Right atrium auricular region (tissue), 2 donors: ENCODE measurements around the gene ZIC2. TPM values are rescaled to one million over a fixed set of nuclear protein-coding genes. Genes with fewer than 3 reads are reported as not detected.

Experiments used
- DNase-seq: peaks from one replicate; pipeline ENCODE4 v3.0.0-alpha.2; 2019; ENCODE audit warnings: low spot score
- H3K27ac ChIP-seq, 2 donors: fragments of 200-600 bp; sonication (generic); 1 replicate in 1 of 2; 2 replicates in 1 of 2; pipeline ENCODE4 v1.5.1; 2016 to 2019
- H3K27me3 ChIP-seq, 2 donors: fragments of 200-600 bp; sonication (generic); one replicate each; pipeline versions ENCODE4 v1.5.1 to v1.6.0; 2017 to 2019
- H3K36me3 ChIP-seq: fragments of 200-600 bp; sonication (generic); one replicate; pipeline ENCODE4 v1.5.1; 2016
- H3K4me1 ChIP-seq, 2 donors: fragments of 200-600 bp; sonication (generic); one replicate each; pipeline versions ENCODE4 v1.5.1 to v1.6.0; 2017 to 2019
- H3K4me3 ChIP-seq, 2 donors: fragments of 200-600 bp; sonication (generic); 1 replicate in 1 of 2; 2 replicates in 1 of 2; pipeline ENCODE4 v1.5.1; 2017 to 2019; ENCODE audit warnings: mild to moderate bottlenecking in 1 of 2, moderate library complexity in 1 of 2
- H3K9me3 ChIP-seq, 2 donors: fragments of 200-600 bp; sonication (generic); one replicate each; pipeline ENCODE4 v1.5.1; 2019
- CTCF ChIP-seq, 2 donors: fragments of 200-600 bp; sonication (generic); IDR thresholded peaks; one replicate each; pipeline ENCODE4 v1.5.1; 2019; ENCODE audit warnings: antibody characterized with exemption in 2 of 2
- total RNA-seq, 2 donors: library from RNA; depleted of rRNA; stranded (reverse); fragments of >200 nt; gene quantifications; one replicate each; pipeline ENCODE4 v1.1.0, GENCODE V29; 2016

Gene ZIC2
- total RNA-seq, 2 donors from 2014 or later: 0.08 TPM; not detected in 1

GRCh38 chr13:99995589-99996380 lies 14.2 kb downstream of the ZIC2 start:
- Histone ChIP-seq H3K27me3 (peaks cover 52 to 64% of the 10 kb centered on the region in 2 donors), H3K4me3 (no peak overlapping the region)
- TF ChIP-seq CTCF (IDR thresholded peaks at IDR 0.05): no peak

GRCh38 chr13:99996381-99996973 lies 14.9 kb downstream of the ZIC2 start:
- no peak overlapping the region for H3K27ac ChIP-seq
- no peak overlapping the region for H3K4me3 ChIP-seq
- peaks cover 50 to 57% of the 10 kb centered on the region in 2 donors for H3K27me3 ChIP-seq
- no peaks in the 10 kb centered on the region for H3K36me3 ChIP-seq
- no peaks in the 10 kb centered on the region for H3K4me1 ChIP-seq
- TF ChIP-seq CTCF (IDR thresholded peaks at IDR 0.05): no peak
- peaks cover 0 to 11% of the 10 kb centered on the region in 2 donors for H3K9me3 ChIP-seq
- DNase-seq: no peak

More at GRCh38 chr13:99995589-99996380, 14.2 kb downstream of the ZIC2 start:
- peaks cover 0 to 4% of the 10 kb centered on the region in 2 donors for H3K4me1 ChIP-seq
- peaks cover 0 to 11% of the 10 kb centered on the region in 2 donors for H3K9me3 ChIP-seq
- no peak for DNase-seq
- H3K27ac ChIP-seq: no peak overlapping the region
- no peaks in the 10 kb centered on the region for H3K36me3 ChIP-seq

- Histone ChIP-seq H3K9me3 (peaks cover 0 to 11% of the 10 kb centered on the region in 2 donors), H3K36me3 (no peaks in the 10 kb centered on the region), H3K27me3 (peaks cover 45 to 49% of the 10 kb centered on the region in 2 donors), H3K4me1 (no peaks in the 10 kb centered on the region), H3K27ac (no peak overlapping the region), H3K4me3 (no peak overlapping the region)
- no peak for DNase-seq
- TF ChIP-seq CTCF (IDR thresholded peaks at IDR 0.05): no peak
Measured at GRCh38 chr13:99997702-99998214, 16.2 kb downstream of the ZIC2 start.

GRCh38 chr13:99998261-99998660 lies 16.7 kb downstream of the ZIC2 start:
- TF ChIP-seq CTCF (IDR thresholded peaks at IDR 0.05): no peak
- H3K4me3 ChIP-seq: no peak overlapping the region
- peaks cover 0 to 11% of the 10 kb centered on the region in 2 donors for H3K9me3 ChIP-seq
- no peak overlapping the region for H3K27ac ChIP-seq
- H3K36me3 ChIP-seq: no peaks in the 10 kb centered on the region
- no peak for DNase-seq
- H3K4me1 ChIP-seq: no peaks in the 10 kb centered on the region
- H3K27me3 ChIP-seq: peaks cover 44 to 45% of the 10 kb centered on the region in 2 donors

GRCh38 chr13:100014621-100015020 lies 33.0 kb downstream of the ZIC2 start:
- Histone ChIP-seq H3K4me3 (no peak overlapping the region), H3K9me3 (no peaks in the 10 kb centered on the region), H3K4me1 (no peaks in the 10 kb centered on the region), H3K27me3 (no peaks in the 10 kb centered on the region), H3K36me3 (no peaks in the 10 kb centered on the region), H3K27ac (no peak overlapping the region)
- no peak for DNase-seq
- TF ChIP-seq CTCF (IDR thresholded peaks at IDR 0.05): no peak
